ENCODE data around the gene COL26A1.
"Not testable (repeated sequence)": the region's sequence is repeated elsewhere in the genome, so short reads cannot be mapped to it uniquely, and the experiment has no call there.

The COL26A1 gene

DNA sequence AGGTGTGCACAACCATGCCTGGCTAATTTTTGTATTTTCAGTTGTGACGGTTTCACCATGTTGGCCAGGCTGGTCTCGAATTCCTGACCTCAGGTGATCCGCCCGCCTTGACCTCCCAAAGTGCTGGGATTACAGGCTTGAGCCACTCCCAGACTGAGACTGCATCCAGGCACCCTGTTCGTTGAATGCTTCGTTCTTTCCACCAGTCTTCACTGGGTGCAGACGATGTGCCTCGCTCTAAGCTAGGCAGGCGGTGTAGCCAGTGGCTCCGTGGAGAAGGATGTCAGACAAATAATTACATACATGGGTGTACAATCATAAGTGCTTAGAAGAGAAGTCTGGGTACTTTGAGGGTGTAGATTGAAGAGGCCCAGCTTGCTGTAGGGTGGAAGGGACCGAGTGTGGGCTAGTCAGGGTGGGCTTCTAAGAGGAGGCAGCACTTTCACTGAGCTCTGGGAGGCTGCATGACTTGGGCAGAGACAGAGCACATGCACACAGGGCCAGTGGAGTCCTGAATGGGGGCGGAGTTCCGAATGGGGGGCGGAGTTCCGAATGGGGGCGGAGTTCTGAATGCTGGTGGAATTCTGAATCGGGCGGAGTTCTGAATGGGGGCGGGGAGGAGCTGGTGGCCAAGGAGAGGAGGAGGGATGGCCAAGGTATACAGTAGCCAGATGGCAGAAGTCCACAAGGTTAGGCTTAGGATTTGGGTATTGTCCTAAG, 74.3 kb downstream of the COL26A1 start:
- no peaks in the 10 kb centered on the region for H3K9me3 Mint-ChIP-seq
- H3K27ac Mint-ChIP-seq, result no peak overlapping the region
- no peak overlapping the region for H3K4me3 Mint-ChIP-seq
- no peaks in the 10 kb centered on the region for H3K4me1 Mint-ChIP-seq
- peaks cover 13% of the 10 kb centered on the region for H3K27me3 Mint-ChIP-seq
- no peaks in the 10 kb centered on the region for H3K36me3 Mint-ChIP-seq

- H3K27ac Mint-ChIP-seq, result no peak overlapping the region
- peaks cover 6% of the 10 kb centered on the region for H3K27me3 Mint-ChIP-seq
- no peaks in the 10 kb centered on the region for H3K9me3 Mint-ChIP-seq
- no peaks in the 10 kb centered on the region for H3K36me3 Mint-ChIP-seq
- H3K4me1 Mint-ChIP-seq, result peaks cover 6% of the 10 kb centered on the region
- no peak overlapping the region for H3K4me3 Mint-ChIP-seq
These were observed 79.2 kb downstream of the COL26A1 start for GRCh38 chr7:101441890-101442289.

DNA sequence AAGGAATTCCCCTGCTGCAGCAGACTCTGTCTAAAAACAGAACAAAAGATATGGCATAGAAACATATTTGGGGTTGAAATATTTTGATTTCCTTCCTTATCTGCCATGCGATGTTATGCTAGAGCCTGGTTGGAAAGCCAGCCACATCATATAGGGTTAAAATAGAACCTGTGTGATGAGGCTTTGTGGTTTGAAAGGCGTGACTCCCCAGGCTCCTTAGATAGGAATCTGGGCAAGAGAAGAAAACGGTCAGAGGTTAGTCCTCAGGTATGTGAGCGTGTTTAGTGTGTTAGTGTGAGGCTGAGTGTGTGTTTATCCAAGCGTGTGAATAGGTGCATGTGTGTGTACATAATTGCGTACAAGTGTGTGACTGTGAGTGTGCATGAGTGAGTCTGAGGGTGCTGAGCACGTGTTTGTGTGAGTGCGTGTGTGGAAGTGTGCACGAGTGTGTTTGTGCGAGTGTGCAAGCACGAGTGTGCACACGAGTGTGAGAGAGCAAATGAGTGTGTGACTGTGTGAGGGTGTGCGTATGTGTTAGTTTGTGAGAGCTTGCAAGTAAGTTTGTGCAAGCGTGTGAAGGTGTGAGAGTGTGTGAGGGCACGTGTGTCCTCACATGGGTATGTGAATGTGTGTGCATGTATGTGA, 79.9 kb downstream of the COL26A1 start:
- no peak overlapping the region for H3K4me3 Mint-ChIP-seq
- peaks cover 6% of the 10 kb centered on the region for H3K4me1 Mint-ChIP-seq
- H3K27ac Mint-ChIP-seq, result no peak overlapping the region
- H3K36me3 Mint-ChIP-seq, result no peaks in the 10 kb centered on the region
- no peaks in the 10 kb centered on the region for H3K9me3 Mint-ChIP-seq
- H3K27me3 Mint-ChIP-seq, result peaks cover 3% of the 10 kb centered on the region

- Mint-ChIP-seq H3K9me3 (no peaks in the 10 kb centered on the region), H3K27ac (no peak overlapping the region), H3K4me3 (no peak overlapping the region), H3K36me3 (no peaks in the 10 kb centered on the region), H3K4me1 (no peaks in the 10 kb centered on the region), H3K27me3 (no peaks in the 10 kb centered on the region)
These were observed 87.4 kb downstream of the COL26A1 start for GRCh38 chr7:101450064-101450463.

DNA sequence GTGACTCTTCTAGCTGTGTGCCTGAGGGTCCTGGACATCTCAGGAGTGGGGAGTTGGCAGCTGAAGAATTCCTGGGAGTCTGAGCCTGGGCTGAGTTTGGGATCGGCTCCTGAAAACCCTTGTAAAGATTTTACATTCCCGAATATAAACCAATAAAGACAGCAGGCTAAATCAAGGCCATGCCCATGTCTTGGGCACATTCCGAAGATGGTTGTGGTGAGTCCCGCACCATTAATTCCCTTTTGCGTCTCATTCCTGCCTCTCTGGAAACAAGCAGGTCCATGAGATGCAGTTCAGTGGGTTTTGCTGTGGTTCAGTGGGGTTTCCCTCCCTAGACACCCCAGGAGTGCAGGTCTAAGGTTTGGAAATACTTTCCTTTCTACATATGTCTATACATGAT, 90.9 kb downstream of the COL26A1 start:
- no peaks in the 10 kb centered on the region for H3K36me3 Mint-ChIP-seq
- H3K27me3 Mint-ChIP-seq, result peaks cover 3% of the 10 kb centered on the region
- H3K4me3 Mint-ChIP-seq, result no peak overlapping the region
- H3K4me1 Mint-ChIP-seq, result no peaks in the 10 kb centered on the region
- H3K9me3 Mint-ChIP-seq, result no peaks in the 10 kb centered on the region
- no peak overlapping the region for H3K27ac Mint-ChIP-seq

DNA sequence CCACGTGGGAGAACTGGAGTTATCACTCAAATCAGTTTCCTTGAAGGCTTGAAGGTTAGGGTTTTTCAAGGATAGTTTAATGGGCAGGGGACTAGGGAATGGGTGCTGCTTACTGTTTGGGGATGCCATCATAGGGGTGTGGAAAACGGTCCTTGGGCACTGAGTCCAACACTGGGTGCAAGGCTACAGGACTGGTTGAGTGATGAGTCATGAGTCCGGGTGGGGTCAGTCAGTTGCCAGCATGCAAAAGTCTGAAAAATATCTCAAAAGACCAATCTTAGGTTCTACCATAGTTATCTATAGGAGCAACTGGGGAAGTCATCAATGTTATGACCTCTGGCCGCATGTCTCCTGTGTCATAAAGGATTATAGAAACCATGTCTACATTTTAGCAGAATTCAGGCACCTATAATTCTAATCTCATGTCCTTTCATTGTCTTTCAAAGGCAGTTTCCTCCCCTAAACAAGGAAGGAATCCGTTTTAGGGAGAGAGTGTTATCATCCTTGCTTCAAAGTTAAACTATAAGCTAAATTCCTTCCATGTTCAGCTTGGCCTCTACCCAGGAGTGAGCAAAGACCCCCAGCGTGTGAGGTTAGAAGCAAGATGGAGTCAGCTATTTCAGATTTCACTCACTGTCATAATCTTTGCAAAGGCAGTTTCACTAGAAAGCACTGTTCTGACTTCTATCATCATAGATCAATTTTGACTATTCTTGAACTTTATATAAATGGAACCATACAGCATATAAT, 94.5 kb downstream of the COL26A1 start:
- no peak overlapping the region for H3K4me3 Mint-ChIP-seq
- H3K27ac Mint-ChIP-seq, result no peak overlapping the region
- H3K36me3 Mint-ChIP-seq, result no peaks in the 10 kb centered on the region
- peaks cover 3% of the 10 kb centered on the region for H3K27me3 Mint-ChIP-seq
- no peaks in the 10 kb centered on the region for H3K9me3 Mint-ChIP-seq
- H3K4me1 Mint-ChIP-seq, result no peaks in the 10 kb centered on the region

DNA sequence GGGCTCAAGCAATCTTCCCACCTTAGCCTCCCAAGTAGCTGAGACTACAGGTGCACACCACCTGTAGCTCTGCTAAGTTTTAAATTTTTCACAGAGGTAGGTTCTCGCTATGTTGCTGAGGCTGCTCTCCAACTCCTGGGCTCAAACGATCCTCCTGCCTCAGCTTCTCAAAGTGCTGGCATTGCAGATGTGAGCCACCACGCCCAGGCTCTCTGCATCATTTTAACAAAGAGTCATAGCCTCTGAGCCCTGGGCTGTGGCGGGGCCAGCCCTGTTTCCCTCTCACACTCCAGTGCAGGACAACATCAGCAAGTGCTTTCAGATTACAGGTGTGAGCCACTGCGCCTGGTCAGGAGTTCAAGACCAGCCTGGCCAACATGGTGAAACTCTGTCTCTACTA, 102.5 kb downstream of the COL26A1 start:
- no peaks in the 10 kb centered on the region for H3K36me3 Mint-ChIP-seq
- no peaks in the 10 kb centered on the region for H3K27me3 Mint-ChIP-seq
- peaks cover 5% of the 10 kb centered on the region for H3K4me1 Mint-ChIP-seq
- no peak overlapping the region for H3K27ac Mint-ChIP-seq
- H3K4me3 Mint-ChIP-seq, result no peak overlapping the region
- no peaks in the 10 kb centered on the region for H3K9me3 Mint-ChIP-seq

DNA sequence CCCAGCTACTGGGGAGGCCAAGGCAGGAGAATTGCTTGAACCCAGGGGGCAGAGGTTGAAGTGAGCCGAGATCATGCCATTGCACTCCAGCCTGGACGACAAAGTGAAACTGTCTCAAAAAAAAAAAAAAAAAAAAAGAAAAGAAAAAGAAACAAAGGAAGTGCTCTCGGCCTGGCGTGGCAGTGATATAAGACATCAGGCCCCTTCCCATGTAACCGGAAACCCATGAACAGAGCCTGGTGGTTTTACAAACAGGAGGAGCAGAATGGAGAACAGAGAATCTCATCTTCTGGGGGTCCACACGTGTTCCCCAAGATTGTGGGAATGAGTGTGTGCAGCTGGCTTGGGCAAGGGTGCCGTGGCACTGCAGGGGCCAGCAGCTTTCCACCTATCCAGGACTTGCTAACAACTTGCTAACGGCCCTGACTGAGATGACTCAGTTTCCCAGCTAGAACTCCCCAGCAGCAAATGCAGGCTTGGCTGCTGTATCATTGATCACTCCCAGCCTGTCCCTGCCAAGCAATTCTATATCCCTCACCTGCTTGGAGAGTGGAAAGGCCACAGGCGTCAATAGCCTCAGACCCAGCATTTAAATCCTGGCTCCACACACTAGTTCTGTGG, 103.0 kb downstream of the COL26A1 start:
- Mint-ChIP-seq H3K27ac (no peak overlapping the region), H3K4me1 (peaks cover 5% of the 10 kb centered on the region), H3K9me3 (no peaks in the 10 kb centered on the region), H3K4me3 (no peak overlapping the region), H3K36me3 (no peaks in the 10 kb centered on the region), H3K27me3 (no peaks in the 10 kb centered on the region)

- Mint-ChIP-seq H3K9me3 (no peaks in the 10 kb centered on the region), H3K4me1 (peaks cover 5% of the 10 kb centered on the region), H3K36me3 (no peaks in the 10 kb centered on the region), H3K4me3 (no peak overlapping the region), H3K27ac (no peak overlapping the region), H3K27me3 (no peaks in the 10 kb centered on the region)
These were observed 104.2 kb downstream of the COL26A1 start for GRCh38 chr7:101466871-101467270.

DNA sequence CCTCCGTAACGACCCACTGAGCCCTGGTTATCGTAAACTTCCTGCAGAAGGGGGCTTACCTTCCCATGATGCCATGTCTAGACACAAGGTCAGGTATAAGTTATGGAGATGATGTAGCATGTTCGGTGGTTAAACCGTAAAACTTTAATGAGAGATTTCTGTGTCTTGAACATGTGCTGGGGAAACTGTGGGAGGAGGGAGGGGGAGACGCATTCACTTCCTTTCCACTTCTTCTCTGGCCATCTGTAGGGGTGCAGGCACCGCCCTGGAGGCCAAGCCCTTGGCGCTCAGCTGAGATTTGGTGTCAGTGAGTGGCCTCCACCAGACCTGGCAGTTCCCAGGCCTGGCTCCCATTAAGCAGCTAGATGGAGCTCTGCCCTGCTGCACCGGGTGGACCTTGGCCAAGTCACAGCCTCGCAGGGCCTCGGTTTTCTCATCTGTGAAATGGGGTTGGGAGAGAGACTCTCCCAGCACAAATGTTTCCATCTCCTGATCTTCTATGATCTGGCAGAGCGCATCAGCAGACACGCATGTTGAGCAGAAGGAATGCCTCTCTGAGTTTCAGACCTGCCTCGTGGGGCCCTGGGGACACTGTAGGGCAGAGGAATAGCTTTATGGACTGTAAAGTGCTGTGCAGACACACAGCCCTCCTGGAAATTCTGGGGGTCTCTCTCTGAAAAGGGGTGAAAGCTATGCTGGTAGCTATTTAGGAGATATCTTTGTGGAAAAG, 106.0 kb downstream of the COL26A1 start:
- Mint-ChIP-seq H3K9me3 (no peaks in the 10 kb centered on the region), H3K4me1 (peaks cover 5% of the 10 kb centered on the region), H3K27ac (peak overlapping the region; percentile 17), H3K27me3 (no peaks in the 10 kb centered on the region), H3K36me3 (no peaks in the 10 kb centered on the region), H3K4me3 (no peak overlapping the region)

- Mint-ChIP-seq H3K4me1 (no peaks in the 10 kb centered on the region), H3K27ac (no peak overlapping the region), H3K9me3 (no peaks in the 10 kb centered on the region), H3K36me3 (no peaks in the 10 kb centered on the region), H3K4me3 (no peak overlapping the region), H3K27me3 (no peaks in the 10 kb centered on the region)
These were observed 108.2 kb downstream of the COL26A1 start for GRCh38 chr7:101470668-101471487.

DNA sequence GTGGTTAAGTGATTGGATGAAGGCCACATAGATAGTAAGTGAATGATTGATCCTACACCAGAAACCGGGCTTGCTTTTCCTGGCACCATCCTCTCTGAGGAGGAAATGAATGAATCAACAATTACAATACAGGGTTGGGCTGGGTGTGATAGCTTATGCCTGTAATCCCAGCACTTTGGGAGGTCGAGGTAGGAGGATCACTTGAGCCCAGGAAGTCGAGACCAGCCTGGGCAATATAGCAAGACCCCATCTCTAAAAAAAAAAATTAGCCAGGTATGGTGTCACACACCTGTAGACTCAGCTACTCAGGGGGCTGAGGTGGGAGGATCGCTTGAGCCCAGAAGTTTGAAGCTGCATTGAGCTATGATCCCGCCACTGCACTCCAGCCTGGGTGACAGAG, 111.5 kb downstream of the COL26A1 start:
- no peak overlapping the region for H3K4me3 Mint-ChIP-seq
- H3K9me3 Mint-ChIP-seq, result peaks cover 5% of the 10 kb centered on the region
- H3K27ac Mint-ChIP-seq, result no peak overlapping the region
- no peaks in the 10 kb centered on the region for H3K4me1 Mint-ChIP-seq
- H3K27me3 Mint-ChIP-seq, result peaks cover 4% of the 10 kb centered on the region
- no peaks in the 10 kb centered on the region for H3K36me3 Mint-ChIP-seq

DNA sequence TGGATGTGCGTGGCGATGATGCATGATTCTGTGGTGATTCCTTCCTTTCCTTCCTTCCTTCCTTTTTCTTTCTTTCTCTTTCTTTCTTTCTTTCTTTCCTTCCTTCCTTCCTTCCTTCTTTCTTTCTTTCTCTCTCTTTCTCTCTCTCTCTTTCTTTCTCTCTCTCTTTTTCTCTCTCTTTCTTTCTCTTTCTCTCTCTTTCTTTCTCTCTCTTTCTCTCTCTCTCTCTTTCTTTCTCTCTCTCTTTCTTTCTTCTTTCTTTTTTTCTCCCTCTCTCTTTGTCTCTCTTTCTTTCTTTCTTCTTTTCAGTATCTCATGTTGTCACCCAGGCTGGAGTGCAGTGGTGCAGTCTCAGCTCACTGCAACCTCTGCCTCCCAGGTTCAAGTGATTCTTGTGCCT, 113.0 kb downstream of the COL26A1 start:
- not testable (repeated sequence) for H3K27me3 Mint-ChIP-seq, H3K4me3 Mint-ChIP-seq, H3K27ac Mint-ChIP-seq, H3K4me1 Mint-ChIP-seq, H3K36me3 Mint-ChIP-seq
- peaks cover 18% of the 10 kb centered on the region for H3K9me3 Mint-ChIP-seq

DNA sequence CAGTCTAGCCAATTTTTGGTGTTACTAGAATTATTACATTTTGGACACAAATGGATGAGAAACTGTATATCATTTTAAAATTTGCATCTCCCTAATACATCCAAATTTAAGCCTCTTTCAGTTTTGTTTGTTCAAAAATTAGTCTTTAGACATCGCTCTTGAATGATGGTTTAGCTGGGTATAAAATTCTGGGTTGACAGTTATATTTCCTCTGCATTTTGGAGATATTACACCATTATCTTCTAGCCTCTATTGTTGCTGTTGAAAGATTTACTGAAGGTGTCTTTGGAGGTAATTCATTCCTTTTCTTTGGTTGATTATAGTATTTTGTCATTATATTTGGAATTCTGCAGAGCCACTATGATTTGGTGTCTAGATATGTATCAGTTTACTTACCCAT, 116.5 kb downstream of the COL26A1 start:
- Mint-ChIP-seq H3K27ac (no peak overlapping the region), H3K4me1 (no peaks in the 10 kb centered on the region), H3K4me3 (no peak overlapping the region), H3K27me3 (peaks cover 4% of the 10 kb centered on the region), H3K9me3 (peaks cover 23% of the 10 kb centered on the region), H3K36me3 (peaks cover 1% of the 10 kb centered on the region)

DNA sequence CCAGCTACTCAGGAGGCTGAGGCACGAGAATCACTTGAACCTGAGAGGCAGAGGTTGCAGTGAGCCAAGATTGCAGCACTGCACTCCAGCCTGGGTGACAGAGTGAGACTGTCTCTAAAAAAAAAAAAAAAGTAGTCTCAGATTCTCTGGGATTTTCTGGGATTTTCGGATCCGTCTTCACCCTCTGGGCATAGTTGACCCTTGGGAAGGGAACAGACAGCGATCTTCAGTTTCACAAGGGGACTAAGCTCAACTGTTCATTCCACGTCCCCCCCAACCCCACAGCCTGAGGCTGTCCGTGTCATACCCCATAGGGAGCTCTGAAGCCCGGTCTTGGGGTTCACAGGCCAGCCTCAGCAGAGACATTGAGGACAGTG, 123.4 kb downstream of the COL26A1 start:
- not testable (repeated sequence) for H3K4me3 Mint-ChIP-seq, H3K27me3 Mint-ChIP-seq, H3K9me3 Mint-ChIP-seq, H3K36me3 Mint-ChIP-seq, H3K4me1 Mint-ChIP-seq, H3K27ac Mint-ChIP-seq
